GM19467 (cell line): ENCODE results near the gene SH3BP5L.

ENCODE experiments used
- ATAC-seq: cut with Tn5 transposase; IDR thresholded peaks from one replicate; pipeline ENCODE4 v1.9.1; 2021; ENCODE audit warnings: mild to moderate bottlenecking, moderate library complexity; ENCODE audit not compliant: unreplicated experiment

The SH3BP5L gene

DNA sequence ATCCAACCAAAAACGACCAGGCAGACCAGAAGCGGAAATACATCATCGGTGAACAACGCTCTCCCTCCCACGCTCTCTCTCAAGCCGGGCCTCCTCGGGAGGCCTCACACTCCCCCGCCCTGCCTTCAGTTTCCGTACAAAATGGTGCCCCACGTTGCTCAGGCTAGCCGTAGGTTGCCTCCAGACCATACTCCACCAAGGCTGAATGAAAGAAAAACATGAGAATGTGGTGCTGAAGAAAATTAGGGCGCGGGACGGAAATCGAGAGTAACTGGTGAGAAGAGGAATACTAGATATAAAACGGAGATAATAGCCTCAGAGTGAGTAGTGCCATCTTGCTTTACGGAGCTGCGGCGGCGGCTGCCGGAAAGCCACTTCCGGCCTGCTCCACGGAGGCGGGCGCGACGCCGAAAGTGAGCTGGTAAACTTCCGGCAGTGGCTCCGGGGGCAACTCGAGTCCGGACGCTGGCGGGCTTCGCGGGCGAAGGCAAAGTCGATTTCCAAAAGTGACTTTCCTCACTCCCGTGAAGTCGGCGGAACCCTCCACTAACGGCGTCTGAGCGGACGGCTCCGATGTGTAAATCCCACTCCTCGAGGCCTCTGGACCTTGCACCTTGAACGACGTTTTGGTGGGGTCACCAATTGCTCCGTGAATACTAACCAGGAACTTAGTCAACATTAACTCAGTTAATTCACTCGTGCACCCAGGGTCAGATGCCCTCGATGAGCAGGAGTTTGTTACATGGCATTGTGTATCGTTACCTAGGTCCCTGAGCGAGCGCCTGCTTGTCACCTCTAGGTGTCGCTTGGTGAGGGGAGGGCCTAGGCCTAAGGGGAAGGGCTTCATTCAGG lies at the start of gene SH3BP5L:
Gene SH3BP5L (minus strand): TSS at position 7 of the 852 bp plus-strand sequence. CDS start 980 bp downstream, outside the sequence.
- peak; percentile 95 for ATAC-seq

DNA sequence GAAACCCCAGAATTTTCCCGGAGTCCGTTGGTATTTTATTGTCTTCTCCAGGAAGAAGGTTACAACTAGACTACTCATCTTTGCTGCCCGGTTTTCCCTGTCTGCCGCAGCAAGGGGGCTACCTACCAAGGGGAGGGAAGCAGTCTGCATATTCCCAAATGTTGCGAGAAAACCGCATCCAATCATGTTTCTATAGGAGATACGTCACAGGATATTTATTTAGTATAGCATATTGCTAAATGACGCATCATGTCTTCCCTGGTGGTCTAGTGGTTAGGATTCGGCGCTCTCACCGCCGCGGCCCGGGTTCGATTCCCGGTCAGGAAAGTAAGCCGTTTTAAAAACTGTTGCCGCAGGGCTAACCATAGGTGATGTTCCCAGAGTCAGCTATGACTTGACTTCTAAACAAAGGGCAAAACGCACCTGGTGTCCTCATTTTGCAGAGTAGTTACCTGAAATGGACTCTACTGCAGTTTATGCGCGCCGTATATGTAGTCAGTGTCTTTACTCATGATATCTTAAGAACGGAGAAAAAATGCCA lies 48.3 kb upstream of the SH3BP5L start:
- peak; percentile 56 for ATAC-seq

DNA sequence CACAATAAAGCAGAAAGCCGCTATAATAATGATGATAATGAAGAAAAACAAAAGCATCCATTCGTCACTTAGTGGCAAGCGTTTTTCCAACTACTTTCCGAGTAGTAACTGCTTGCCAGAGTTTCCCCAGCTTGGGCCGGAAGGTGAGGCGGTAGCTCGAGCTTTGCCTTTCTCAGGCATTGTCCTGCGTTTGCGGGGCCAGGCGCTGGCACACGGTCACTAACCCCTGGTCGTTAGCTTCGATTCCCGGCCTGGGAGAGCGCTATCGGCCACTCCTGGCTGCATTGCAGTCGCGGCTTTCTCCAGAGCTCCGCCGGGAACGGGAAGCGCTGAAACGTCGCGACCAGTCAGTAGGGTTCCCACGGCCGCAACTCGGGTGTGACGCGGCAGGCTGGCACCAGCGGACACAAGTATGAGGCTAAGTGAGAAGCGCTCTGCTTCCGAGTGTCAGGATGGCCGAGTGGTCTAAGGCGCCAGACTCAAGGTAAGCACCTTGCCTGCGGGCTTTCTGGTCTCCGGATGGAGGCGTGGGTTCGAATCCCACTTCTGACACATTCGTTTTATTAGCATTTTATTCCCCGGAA lies 47.8 kb upstream of the SH3BP5L start:
- peak; percentile 77 for ATAC-seq

DNA sequence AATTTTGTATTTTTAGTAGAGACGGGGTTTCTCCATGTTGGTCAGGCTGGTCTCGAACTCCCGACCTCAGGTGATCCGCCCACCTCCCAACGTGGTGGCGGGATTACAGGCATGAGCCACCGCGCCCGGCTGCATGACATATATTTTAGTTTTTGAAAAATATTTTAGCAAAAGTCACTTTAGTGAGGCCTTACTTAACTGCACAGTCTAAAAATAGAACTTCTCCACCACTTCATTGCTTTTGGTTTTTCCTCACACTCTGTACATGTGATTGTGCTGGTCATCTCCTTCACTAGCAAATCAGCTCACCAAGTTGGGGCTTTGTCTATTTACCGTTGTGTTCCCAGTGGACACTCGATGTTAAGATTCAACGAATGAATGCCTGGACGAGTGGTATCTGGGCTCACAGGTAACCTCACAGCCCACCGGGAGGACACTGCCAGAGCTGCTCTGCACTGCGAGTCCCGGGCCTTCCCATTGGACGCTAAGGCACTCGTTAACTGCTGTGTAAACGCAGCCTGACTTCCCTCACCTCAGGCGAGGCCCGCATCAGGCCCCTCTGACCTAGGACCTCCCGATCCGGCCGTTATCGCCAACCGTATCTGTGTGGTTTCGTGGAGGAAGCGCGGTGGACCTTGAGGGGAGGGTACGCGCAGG lies 47.2 kb upstream of the SH3BP5L start:
- peak; percentile 41 for ATAC-seq

DNA sequence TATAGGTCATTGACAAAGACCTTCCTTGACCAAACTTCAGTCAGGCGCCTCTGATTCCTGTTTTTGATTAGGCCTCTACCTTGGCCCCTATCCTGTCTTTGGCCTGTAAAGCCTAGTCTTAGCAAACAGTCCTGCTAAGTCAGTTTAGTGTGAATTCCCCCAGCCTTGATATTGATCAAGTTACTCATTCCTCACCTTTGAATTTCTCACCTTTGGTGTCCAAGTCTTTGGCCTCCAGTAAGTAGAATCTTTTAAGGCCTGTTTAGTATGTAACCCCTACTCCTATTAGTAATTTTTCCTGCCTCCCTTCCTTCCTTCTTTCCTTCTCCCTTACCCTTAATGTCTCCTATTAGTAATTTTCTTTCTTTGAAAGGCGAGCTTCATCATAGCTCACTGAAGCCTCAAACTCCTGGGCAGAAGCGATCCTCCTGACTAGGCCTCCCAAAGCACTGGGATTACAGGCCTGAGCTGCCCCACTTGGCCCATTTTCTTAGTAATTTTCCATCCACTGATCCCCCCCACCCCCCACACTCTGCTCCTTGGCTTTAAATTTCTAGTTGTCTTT lies 46.2 kb upstream of the SH3BP5L start:
- ATAC-seq: no peak

DNA sequence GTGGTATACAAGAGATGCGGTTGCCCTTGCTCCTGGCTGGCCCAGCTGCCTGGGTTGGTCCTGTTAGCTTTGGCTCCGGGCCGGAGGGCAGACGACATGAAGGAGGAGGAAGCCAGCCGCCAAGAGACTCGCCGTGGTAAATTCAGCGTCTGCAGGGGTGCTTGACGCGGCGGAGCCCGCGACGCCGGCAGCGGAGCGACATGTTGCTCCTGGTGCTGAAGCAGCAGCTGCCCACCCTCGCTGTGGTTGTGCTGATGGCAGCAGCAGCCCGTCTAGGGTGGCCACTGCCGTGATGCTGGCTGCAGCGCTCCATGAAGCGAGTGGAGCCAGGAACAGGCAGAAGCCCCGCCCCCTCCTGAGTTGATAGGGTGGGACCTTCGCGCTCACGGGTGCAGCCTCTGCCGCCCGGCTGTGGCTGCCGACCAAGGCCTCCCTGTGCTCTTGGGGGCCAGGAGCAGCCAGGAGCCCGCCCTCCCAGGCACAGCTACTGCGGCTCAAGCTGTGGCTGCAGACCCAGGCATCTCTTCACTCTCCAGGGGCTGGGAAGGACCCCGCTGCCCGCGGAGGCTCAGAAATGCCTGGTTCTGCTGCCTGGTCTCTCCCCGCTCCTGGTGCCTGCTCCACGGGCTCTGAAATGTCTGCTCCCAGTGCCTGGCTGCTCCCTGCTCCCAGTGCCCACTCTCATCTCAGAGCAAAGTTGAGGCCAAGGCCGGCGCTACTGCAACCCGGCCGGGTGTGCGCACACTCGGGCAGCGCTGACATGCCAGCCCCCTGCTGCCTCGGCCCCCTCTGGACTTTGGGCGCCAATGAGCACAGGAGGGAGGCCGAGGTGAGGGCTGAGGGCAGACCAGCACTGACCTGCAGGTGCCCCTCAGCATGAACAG lies 37.5 kb upstream of the SH3BP5L start:
- ATAC-seq: peak; percentile 60

DNA sequence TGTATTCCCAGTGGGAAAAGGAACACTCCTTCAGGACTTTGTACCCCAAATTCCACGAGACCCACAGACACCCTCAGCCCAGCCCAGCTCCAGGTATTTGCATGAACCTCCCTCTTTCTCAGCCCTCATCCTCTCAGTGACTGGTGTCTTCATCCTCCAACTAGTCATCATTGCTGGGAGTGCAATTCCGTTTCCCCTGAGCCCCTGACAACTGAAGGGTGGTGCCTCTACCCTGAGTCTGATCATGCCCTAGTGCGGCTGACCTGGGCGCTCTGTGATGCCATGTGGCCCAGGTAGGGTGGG lies 36.9 kb upstream of the SH3BP5L start:
- ATAC-seq: peak; percentile 3

DNA sequence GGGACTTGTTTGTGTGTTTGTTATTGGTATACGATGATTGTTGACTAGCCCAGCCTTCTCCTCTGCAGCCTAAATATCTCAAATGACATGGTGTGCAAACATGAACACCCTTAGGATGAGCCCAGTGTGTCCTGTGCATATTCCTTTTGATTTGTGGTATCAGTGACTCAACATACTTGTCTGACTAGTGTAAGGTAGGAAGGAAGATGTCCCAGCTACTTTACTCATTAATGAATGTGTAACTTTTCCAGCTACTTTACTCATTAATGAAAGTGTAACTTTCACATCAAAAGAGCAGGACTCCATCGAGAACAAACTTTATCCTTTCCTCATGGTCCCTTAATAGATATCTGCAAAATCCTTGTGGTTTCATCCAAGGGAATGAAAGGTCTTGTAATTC lies 35.9 kb upstream of the SH3BP5L start:
- ATAC-seq: no peak

DNA sequence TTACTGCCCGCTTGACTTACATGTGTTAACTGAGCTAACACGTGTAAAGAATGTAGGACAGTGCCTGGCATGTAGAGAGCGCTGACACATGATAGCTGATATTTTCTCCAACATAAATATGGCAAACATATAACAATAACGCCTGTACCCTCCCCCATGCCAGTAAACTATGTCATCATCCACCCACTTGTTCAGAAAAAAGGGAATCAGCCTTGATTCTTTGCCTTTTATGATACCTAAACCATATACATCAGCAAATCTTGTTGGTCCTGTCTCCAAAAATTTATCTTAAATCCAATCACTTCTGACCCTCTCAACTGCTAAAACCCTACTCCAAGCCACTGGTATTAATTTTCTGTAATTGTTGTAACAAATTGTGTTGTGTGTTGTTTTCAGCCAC lies 34.3 kb upstream of the SH3BP5L start:
- no peak for ATAC-seq

DNA sequence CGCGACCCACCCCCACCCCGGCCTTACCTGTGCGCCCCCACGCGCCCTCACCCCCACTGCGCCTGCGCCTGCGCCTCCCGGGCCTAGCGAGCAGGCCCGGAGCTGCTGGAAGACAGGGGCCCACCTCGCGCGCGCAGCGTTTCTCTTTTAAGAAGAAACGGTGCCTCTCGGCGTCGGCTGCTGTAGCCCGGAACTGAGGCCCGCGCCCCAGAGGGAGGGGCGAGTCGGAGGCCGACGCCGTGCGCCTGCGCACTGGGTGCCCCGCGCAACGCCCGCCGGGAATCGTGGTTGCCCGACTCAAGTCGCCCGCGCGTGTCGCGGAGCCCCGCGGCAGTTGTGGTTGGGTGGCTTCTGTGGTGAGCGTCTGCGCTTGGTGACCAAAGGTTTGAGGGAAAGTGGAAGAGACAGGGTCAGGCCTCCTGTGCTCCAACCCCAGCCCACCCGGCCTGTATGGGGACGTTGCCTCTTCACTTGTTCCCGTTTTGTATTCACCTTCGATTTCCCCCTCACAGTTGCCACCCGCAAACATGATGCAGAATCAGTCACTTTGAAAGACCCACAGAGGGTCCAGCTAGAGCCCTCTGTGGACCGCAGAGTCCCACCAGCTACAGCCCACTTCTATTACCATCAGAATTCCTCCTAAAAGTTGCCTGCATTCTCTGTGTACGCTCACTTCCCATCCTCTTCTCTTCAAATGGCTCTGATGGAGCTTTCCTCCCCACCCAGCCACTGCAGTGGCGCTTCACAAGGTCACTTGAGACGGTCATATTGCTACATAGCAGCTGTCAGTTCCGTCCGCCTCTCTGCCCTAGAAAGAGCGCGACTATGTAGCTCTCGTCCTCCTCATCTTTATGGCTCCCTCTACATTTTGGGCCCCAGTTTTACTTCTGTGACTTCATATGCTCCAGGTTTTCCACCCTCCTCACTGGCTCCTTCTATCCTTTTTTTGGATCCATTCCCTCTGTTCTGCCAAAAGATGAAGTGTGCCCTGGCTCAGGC lies 33.5 kb upstream of the SH3BP5L start, which contains the start of gene ZNF692:
Gene ZNF692 (minus strand): TSS at position 195 of the 999 bp plus-strand sequence. CDS start 776 bp downstream, outside the sequence.
- peak; percentile 64 for ATAC-seq

DNA sequence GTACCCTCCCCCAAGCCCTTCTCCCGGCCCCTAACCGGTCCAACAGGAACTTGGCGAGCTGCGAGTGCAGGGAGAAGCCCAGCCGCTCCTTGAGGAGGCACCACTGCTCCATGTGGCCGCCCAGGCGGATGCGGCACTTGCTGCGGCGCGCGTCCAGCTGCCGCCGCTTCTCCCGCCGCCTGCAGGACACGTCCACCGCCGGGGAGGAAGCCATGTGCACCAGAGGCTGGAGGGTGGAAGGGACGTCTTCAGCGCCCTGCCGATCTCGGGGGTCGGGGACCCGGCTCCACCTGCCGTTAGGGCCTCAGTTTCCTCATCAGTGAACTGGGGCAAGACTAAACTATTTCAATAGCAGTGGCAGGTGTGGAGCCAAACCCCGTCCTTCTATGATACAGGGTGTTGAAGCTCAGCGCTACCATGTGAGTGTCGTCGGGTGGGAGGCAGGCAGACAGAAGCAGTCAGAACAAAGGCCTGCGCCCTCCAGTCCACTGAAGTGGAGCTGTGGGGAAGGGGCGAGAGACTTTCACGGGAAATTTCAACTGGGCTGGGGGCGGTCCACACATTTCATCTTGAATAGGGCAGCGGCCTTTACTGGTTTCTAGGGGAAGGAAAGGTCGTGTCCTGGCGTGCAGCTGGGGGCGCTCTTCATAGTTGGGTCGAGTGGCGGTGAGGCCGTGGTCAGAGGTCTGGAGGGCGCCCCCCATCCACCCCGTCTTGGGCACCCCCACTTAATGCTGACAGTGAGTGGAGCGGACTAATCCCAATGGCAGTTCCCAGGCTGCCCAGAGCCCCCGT lies 32.6 kb upstream of the SH3BP5L start:
- peak; percentile 27 for ATAC-seq

DNA sequence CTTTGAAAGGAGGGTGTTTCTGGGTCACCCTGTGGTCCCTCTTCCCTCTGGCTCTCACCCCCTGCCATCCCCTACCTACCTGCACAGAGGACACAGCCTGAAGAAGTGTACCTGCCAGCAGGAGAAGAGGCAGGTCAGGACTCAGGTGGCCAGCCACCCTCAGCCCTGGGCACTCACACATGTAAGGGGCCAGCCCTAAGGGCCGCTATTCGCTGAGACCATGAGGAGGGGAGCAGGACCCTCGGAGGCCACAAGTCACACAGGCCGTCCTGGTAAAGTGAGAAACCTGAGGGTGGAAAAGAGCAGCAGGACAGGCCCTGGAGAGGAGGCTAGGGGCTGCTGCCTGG lies 32.0 kb upstream of the SH3BP5L start:
- ATAC-seq: no peak

DNA sequence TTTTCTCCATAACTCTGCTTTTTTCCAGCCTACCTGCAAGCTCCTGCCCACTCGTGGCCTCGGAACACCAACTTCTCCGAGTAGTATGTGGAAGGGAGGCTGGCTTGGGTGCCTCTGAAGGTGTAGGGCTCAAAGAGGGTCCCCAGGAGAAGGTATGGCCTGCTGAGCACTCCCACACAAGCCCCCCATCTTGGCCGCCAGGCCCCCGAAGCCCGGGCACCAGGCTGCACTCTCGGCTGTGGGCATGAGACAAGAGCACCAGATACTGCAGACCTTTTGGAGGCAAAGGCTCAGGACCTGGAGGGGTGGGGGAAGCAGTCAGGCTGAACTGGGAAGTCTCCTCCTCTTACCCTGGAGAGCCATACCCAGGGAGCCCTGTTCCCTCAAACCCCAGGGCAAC lies 31.5 kb upstream of the SH3BP5L start:
- ATAC-seq: no peak

DNA sequence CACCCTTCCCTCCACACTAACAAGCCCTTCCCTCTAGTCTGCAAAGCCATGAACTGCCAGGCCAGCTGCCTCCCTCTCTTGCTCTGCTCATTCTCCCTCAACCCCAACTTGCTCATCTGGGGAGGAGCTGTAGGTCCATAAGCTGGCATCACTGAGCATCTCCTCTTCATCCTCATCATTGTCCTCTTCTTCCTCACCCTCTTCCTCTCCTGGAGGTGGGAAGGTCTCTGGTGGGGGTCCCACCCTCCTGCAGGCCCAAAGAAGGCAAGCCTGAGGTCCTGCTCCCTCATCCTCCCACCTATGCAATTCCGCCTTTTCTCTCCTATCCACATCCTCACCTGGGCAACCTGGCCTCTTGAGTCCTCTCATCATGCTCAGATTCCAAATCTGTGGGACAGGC lies 30.5 kb upstream of the SH3BP5L start:
- no peak for ATAC-seq

DNA sequence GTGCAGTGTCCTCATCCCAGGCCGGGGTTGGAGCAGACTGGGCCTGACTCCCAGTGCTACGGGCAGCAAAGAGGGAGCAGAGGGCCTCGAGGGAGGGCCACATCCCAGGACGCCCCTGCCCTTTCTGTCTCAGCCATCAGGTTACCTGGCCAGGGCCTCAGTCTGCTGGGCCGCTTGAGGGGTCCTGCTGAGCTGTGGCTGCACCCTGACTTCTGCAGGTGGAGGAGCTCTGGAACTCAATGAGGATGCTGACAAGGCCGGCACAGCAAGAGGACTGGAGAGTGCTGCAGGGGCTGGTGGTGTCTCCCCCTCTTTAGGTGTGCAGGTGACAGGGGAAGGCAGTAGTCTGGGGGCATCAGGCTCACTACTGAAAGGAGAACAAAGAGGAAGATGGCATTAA lies 29.9 kb upstream of the SH3BP5L start:
- ATAC-seq: no peak

DNA sequence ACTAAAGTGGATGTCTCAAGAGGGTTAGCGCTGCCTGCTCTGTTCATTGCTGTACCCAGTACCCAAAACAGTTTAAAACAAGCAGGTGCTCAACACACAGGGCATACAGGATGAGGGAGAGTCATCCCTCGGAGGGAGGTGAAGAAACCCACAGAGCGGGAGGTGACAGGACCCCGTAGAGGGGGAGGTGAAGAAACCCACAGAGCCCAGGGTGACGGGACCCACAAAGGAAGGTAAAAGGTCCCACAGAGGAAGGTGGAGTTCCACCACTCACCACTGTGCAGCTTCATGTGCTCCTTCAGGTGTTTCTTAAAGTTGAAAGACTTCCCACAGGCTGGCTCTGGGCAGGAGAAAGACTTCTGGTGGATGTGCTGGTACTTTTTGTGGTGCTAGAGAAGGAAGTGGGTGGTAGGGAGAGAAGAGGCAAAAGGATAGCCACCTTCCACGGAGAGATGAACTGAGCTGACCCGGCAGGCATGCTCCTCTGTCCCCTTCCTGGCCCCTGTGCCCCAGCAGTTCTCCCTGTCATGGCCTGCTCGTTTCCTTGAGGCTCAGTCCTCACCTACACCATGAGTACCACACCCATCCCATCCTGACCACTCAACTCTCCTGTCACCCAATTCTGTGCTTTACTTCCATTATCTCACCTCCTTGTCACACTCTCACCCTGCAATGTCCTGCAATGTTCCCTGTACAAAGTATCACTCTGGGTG lies 28.1 kb upstream of the SH3BP5L start:
- ATAC-seq: no peak

DNA sequence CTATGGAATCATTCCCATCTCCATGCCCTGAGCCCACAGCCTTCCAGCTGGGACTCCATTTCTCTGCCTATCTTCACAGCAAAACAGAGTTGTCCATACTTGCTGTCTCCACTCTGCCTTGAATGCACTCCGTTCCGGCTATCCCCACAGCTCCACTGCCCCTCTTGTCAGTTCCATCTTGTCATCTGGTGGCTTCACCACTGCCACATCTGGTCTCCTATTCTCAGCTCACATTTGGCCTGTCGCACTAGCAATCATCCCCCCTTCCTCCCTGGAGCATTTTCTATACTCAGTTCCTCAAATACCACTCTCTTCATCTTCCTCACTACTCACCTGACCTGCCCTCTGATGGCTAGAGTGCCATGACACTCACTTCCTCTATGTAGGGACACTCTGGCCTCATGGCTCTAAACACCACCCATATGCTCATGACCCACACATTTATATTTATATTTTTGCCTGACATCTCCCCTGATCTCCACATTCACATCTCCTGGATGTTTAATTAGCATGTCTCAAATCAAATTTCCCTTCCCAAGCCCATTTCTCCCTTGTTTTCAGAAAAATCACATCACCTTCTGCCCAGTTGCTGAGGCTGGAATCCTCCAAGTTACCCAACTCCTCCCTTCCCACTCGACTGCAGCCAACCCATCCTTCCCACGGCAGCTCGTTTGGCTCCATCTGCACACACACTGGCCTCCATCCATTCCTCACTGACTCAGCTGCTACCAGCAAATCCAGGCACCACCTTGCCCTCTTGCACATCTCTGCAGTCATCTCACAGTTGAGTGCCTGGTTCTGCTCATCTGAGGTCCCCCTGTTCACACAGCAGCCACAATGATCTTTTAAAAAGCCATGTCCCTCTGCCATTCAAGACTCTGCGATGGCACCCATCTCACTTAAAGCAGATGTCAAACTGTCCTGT lies 27.0 kb upstream of the SH3BP5L start:
- no peak for ATAC-seq
